Trophoblast cell (in vitro differentiated cells and primary cell): ENCODE data around the gene LRMDA.

Source experiments
- DNase-seq, 2 donors: peaks; one replicate each; pipeline ENCODE4 v3.0.0-alpha.2; 2016
- H2AFZ ChIP-seq: 2 replicates; pipeline ENCODE4 v1.6.1; 2013; ENCODE audit warnings: low read length, moderate library complexity, mild to moderate bottlenecking; ENCODE audit not compliant: insufficient read depth, poor library complexity
- H2AK5ac ChIP-seq: 2 replicates; pipeline ENCODE4 v1.6.1; 2013; ENCODE audit warnings: mild to moderate bottlenecking, low read length
- H2BK120ac ChIP-seq: 2 replicates; pipeline ENCODE4 v1.6.1; 2013; ENCODE audit warnings: low read length, mild to moderate bottlenecking, moderate library complexity; ENCODE audit not compliant: insufficient read depth, poor library complexity
- H2BK12ac ChIP-seq: 2 replicates; pipeline ENCODE4 v1.6.1; 2013; ENCODE audit warnings: mild to moderate bottlenecking, low read length, moderate library complexity
- H2BK5ac ChIP-seq: 2 replicates; pipeline ENCODE4 v1.6.1; 2013; ENCODE audit warnings: low read length, low read depth, moderate library complexity, mild to moderate bottlenecking; ENCODE audit not compliant: poor library complexity
- H3K14ac ChIP-seq: 2 replicates; pipeline ENCODE4 v1.6.1; 2013; ENCODE audit warnings: mild to moderate bottlenecking, low read length
- H3K18ac ChIP-seq: 2 replicates; pipeline ENCODE4 v1.6.1; 2013; ENCODE audit warnings: mild to moderate bottlenecking, low read length
- H3K23ac ChIP-seq: 2 replicates; pipeline ENCODE4 v1.6.1; 2013; ENCODE audit warnings: low read length
- H3K27ac ChIP-seq: 2 replicates; pipeline ENCODE4 v1.5.1; 2013; ENCODE audit warnings: low read depth, mild to moderate bottlenecking, inconsistent platforms, low read length, moderate library complexity
- H3K27me3 ChIP-seq: 2 replicates; pipeline ENCODE4 v1.6.1; 2013; ENCODE audit warnings: inconsistent platforms, mild to moderate bottlenecking, low read length, moderate library complexity; ENCODE audit not compliant: insufficient read depth
- H3K36me3 ChIP-seq, 2 experiments: 1 replicate in 1 of 2; 2 replicates in 1 of 2; pipeline ENCODE4 v1.6.1; 2013; ENCODE audit warnings: low read length in 2 of 2, mild to moderate bottlenecking in 2 of 2, moderate library complexity in 1 of 2; ENCODE audit not compliant: insufficient read depth in 2 of 2, control insufficient read depth in 1 of 2
- H3K4ac ChIP-seq: 2 replicates; pipeline ENCODE4 v1.6.1; 2013; ENCODE audit warnings: low read depth, mild to moderate bottlenecking, low read length, moderate library complexity
- H3K4me1 ChIP-seq, 2 experiments: 1 replicate in 1 of 2; 2 replicates in 1 of 2; pipeline ENCODE4 v1.6.1; 2013; ENCODE audit warnings: low read length in 2 of 2, mild to moderate bottlenecking in 2 of 2, moderate library complexity in 1 of 2; ENCODE audit not compliant: insufficient read depth in 2 of 2, control insufficient read depth in 1 of 2
- H3K4me2 ChIP-seq: 2 replicates; pipeline ENCODE4 v1.6.1; 2013; ENCODE audit warnings: inconsistent platforms, mild to moderate bottlenecking, low read length, moderate library complexity
- H3K4me3 ChIP-seq: 2 replicates; pipeline ENCODE4 v1.5.1; 2013; ENCODE audit warnings: mild to moderate bottlenecking, low read depth, low read length, inconsistent platforms
- H3K79me1 ChIP-seq: one replicate; pipeline ENCODE4 v1.6.1; 2013; ENCODE audit warnings: low read length
- H3K79me2 ChIP-seq: 2 replicates; pipeline ENCODE4 v1.6.1; 2013; ENCODE audit warnings: low read length, mild to moderate bottlenecking; ENCODE audit not compliant: control insufficient read depth, insufficient read depth, poor library complexity
- H3K9ac ChIP-seq: 2 replicates; pipeline ENCODE4 v1.6.1; 2013; ENCODE audit warnings: mild to moderate bottlenecking, low read length
- H3K9me3 ChIP-seq: 2 replicates; pipeline ENCODE4 v1.6.1; 2013; ENCODE audit warnings: low read depth, mild to moderate bottlenecking, control low read depth, inconsistent platforms, low read length; ENCODE audit not compliant: insufficient read depth
- H4K12ac ChIP-seq: 2 replicates; pipeline ENCODE4 v1.6.1; 2013; ENCODE audit warnings: low read depth, mild to moderate bottlenecking, low read length, moderate library complexity
- H4K8ac ChIP-seq: 2 replicates; pipeline ENCODE4 v1.6.1; 2013; ENCODE audit warnings: low read depth, mild to moderate bottlenecking, low read length, moderate library complexity
- H4K91ac ChIP-seq: one replicate; pipeline ENCODE4 v1.6.1; 2013; ENCODE audit warnings: low read depth, mild to moderate bottlenecking, low read length, moderate library complexity
- WGBS: extraction: QIAGEN DNeasy Blood & Tissue Kit; methylation state at CpG from one replicate; pipeline ENCODE4 v1.1.7; 2013; ENCODE audit warnings: missing lambda C conversion rate; ENCODE audit not compliant: insufficient read length, insufficient coverage; ENCODE audit errors: extremely low coverage; 5-methylcytosine and 5-hydroxymethylcytosine counted together

LRMDA gene

GRCh38 chr10:76089556-76090180, 658.2 kb downstream of the LRMDA start:
- Histone ChIP-seq H3K79me1 (peaks cover 6% of the 10 kb centered on the region), H2AFZ (no peak overlapping the region), H2BK12ac (peak overlapping the region; percentile 90), H3K18ac (no peak overlapping the region), H4K8ac (no peak overlapping the region), H4K91ac (peak overlapping the region; percentile 78), H3K4me2 (no peak overlapping the region), H4K12ac (no peak overlapping the region), H3K27me3 (no peaks in the 10 kb centered on the region), H2BK5ac (no peak overlapping the region), H3K79me2 (peaks cover 2% of the 10 kb centered on the region), H3K4me3 (no peak overlapping the region), H3K9ac (no peak overlapping the region), H3K4me1 (peaks cover 6 to 16% of the 10 kb centered on the region in 2 experiments), H3K14ac (no peak overlapping the region), H2AK5ac (peak overlapping the region; percentile 40), H3K36me3 (no peaks in the 10 kb centered on the region), H3K4ac (peak overlapping the region; percentile 64), H3K23ac (no peak overlapping the region), H3K9me3 (no peaks in the 10 kb centered on the region), H2BK120ac (peak overlapping the region; percentile 66), H3K27ac (no peak overlapping the region)
- WGBS = no CpG with 5 or more reads among the region's 12 CpGs
- DNase-seq = no peak

GRCh38 chr10:76091926-76092325, 660.5 kb downstream of the LRMDA start:
- Histone ChIP-seq H4K8ac (no peak overlapping the region), H2BK12ac (no peak overlapping the region), H3K27ac (no peak overlapping the region), H3K4me3 (no peak overlapping the region), H2BK5ac (no peak overlapping the region), H3K4ac (no peak overlapping the region), H2AK5ac (no peak overlapping the region), H4K91ac (no peak overlapping the region), H2BK120ac (no peak overlapping the region), H4K12ac (no peak overlapping the region), H3K4me2 (no peak overlapping the region), H3K4me1 (peaks cover 3 to 8% of the 10 kb centered on the region in 2 experiments), H3K23ac (no peak overlapping the region), H3K18ac (no peak overlapping the region), H3K36me3 (no peaks in the 10 kb centered on the region), H3K79me2 (no peaks in the 10 kb centered on the region), H3K9me3 (no peaks in the 10 kb centered on the region), H3K14ac (no peak overlapping the region), H2AFZ (no peak overlapping the region), H3K9ac (no peak overlapping the region), H3K79me1 (no peaks in the 10 kb centered on the region), H3K27me3 (no peaks in the 10 kb centered on the region)
- no CpG with 5 or more reads among the region's 1 CpG for WGBS
- DNase-seq = no peak

DNA sequence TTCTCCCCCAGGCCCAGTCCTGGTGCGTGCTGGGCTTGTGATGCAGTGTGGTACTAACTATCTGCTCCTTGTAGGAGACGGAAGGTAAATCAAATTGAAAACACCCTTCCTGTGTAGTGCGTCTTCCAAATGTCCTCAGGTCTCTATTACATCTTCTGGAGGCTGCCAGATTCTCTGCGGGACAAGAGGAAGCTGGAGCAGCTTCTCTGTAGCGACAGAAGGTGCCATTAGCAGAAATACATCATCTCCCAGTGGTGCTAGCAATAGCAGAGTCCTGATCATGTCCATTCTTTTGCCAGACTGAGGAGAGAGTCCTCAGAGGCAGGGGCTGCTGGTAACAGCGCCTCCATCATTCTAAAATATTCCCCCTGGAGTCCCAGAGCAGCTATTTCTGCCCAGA, 675.2 kb downstream of the LRMDA start:
- no CpG with 5 or more reads among the region's 6 CpGs for WGBS
- Histone ChIP-seq H3K79me2 (peaks cover 5% of the 10 kb centered on the region), H2BK5ac (no peak overlapping the region), H2BK12ac (peak overlapping the region; percentile 75), H3K4me1 (peaks cover 11 to 28% of the 10 kb centered on the region in 2 experiments), H3K23ac (no peak overlapping the region), H3K14ac (peak overlapping the region; percentile 74), H2BK120ac (peak overlapping the region; percentile 85), H3K9ac (no peak overlapping the region), H3K4me2 (no peak overlapping the region), H3K9me3 (no peaks in the 10 kb centered on the region), H4K91ac (peak overlapping the region; percentile 81), H3K79me1 (peaks cover 45% of the 10 kb centered on the region), H4K8ac (no peak overlapping the region), H3K27me3 (no peaks in the 10 kb centered on the region), H3K27ac (peak overlapping the region; percentile 10), H3K36me3 (no peaks in the 10 kb centered on the region), H3K4ac (peak overlapping the region; percentile 29), H4K12ac (no peak overlapping the region), H3K18ac (no peak overlapping the region), H2AFZ (no peak overlapping the region), H3K4me3 (no peak overlapping the region), H2AK5ac (peak overlapping the region; percentile 84)
- no peak for DNase-seq

- no peak overlapping the region for H2AK5ac ChIP-seq
- H3K14ac ChIP-seq = no peak overlapping the region
- H2BK12ac ChIP-seq = no peak overlapping the region
- H3K36me3 ChIP-seq = no peaks in the 10 kb centered on the region
- peaks cover 60% of the 10 kb centered on the region for H3K79me1 ChIP-seq
- H3K4ac ChIP-seq = no peak overlapping the region
- H4K91ac ChIP-seq = peak overlapping the region; percentile 7
- H3K79me2 ChIP-seq = peaks cover 5% of the 10 kb centered on the region
- H3K27me3 ChIP-seq = no peaks in the 10 kb centered on the region
- no peak for DNase-seq
- peaks cover 22 to 37% of the 10 kb centered on the region in 2 experiments for H3K4me1 ChIP-seq
- H3K23ac ChIP-seq = no peak overlapping the region
- WGBS = no CpG with 5 or more reads among the region's 4 CpGs
- no peak overlapping the region for H3K18ac ChIP-seq
- no peak overlapping the region for H2AFZ ChIP-seq
- H2BK120ac ChIP-seq = no peak overlapping the region
- H3K4me3 ChIP-seq = no peak overlapping the region
- H2BK5ac ChIP-seq = no peak overlapping the region
- no peak overlapping the region for H3K9ac ChIP-seq
- H3K27ac ChIP-seq = peak overlapping the region; percentile 68
- no peaks in the 10 kb centered on the region for H3K9me3 ChIP-seq
- no peak overlapping the region for H4K12ac ChIP-seq
- no peak overlapping the region for H3K4me2 ChIP-seq
- H4K8ac ChIP-seq = no peak overlapping the region
Measured at GRCh38 chr10:76108563-76109359, 677.3 kb downstream of the LRMDA start.
